ENCODE results near the gene AP5M1. TPM values are rescaled to one million over a fixed set of nuclear protein-coding genes. Genes with fewer than 3 reads are reported as not detected.

Gene AP5M1
- total RNA-seq, 2 experiments from 2014 or later = 38.5 to 49.6 TPM

Other genes with a start within 250 kb of the AP5M1 start
- gene EXOC5, start 66 bp upstream of the AP5M1 start, total RNA-seq = 10 to 100 TPM; 57.0 to 69.8 TPM
- 10 to 100 TPM; 14.8 to 19.4 TPM for gene NAA30, start 121.6 kb downstream of the AP5M1 start, total RNA-seq
- gene CCDC198, start 224.9 kb downstream of the AP5M1 start, total RNA-seq = not detected